Smooth muscle cell (in vitro differentiated cells): ENCODE measurements around the gene CCDC54. TPM values are rescaled to one million over a fixed set of nuclear protein-coding genes. Genes with fewer than 3 reads are reported as not detected.

Experiments used
- DNase-seq: peaks from one replicate; lab custom pipeline; 2025; ENCODE audit not compliant: unreplicated experiment; lab: John Stamatoyannopoulos, UW
- H2AFZ ChIP-seq: fragments of 200-600 bp; sonication (generic); 2 replicates; pipeline ENCODE4 v1.6.0; 2016; ENCODE audit warnings: antibody characterized with exemption, low read depth, mild to moderate bottlenecking
- H3F3A ChIP-seq: fragments of 200-600 bp; sonication (generic); 2 replicates; pipeline ENCODE4 v1.6.0; 2017; ENCODE audit warnings: antibody characterized with exemption, low read depth
- H3K27ac ChIP-seq: fragments of 200-600 bp; sonication (generic); 2 replicates; pipeline ENCODE4 v1.5.1; 2016; ENCODE audit warnings: low read depth, mild to moderate bottlenecking
- H3K27me3 ChIP-seq: fragments of 200-600 bp; sonication (generic); 2 replicates; pipeline ENCODE4 v1.6.1; 2016; ENCODE audit warnings: low read depth, mild to moderate bottlenecking
- H3K36me3 ChIP-seq: fragments of 200-600 bp; sonication (generic); 2 replicates; pipeline ENCODE4 v1.5.1; 2016; ENCODE audit warnings: low read depth
- H3K4me1 ChIP-seq: fragments of 200-600 bp; sonication (generic); 2 replicates; pipeline ENCODE4 v1.5.1; 2016; ENCODE audit warnings: low read depth
- H3K4me2 ChIP-seq: fragments of 200-600 bp; sonication (generic); 2 replicates; pipeline ENCODE4 v1.6.0; 2016; ENCODE audit warnings: mild to moderate bottlenecking
- H3K4me3 ChIP-seq: fragments of 200-600 bp; sonication (generic); 2 replicates; pipeline ENCODE4 v1.5.1; 2016; ENCODE audit warnings: mild to moderate bottlenecking
- H3K79me2 ChIP-seq: fragments of 200-600 bp; sonication (generic); 2 replicates; pipeline ENCODE4 v1.6.0; 2016; ENCODE audit warnings: low read depth, mild to moderate bottlenecking
- H3K9ac ChIP-seq: fragments of 200-600 bp; sonication (generic); 2 replicates; pipeline ENCODE4 v1.6.0; 2016; ENCODE audit warnings: low read depth
- H3K9me3 ChIP-seq: fragments of 200-600 bp; sonication (generic); replicated peaks from 2 replicates; pipeline ENCODE4 v1.5.1; 2016; ENCODE audit warnings: low read depth
- H4K20me1 ChIP-seq: fragments of 200-600 bp; sonication (generic); 2 replicates; pipeline ENCODE4 v1.6.0; 2016; ENCODE audit warnings: low read depth
- WGBS: methylation state at CpG from one replicate; pipeline ENCODE4 v1.1.7; 2016; ENCODE audit warnings: low lambda C conversion rate; 5-methylcytosine and 5-hydroxymethylcytosine counted together
- polyA plus RNA-seq: library from polyadenylated mRNA; unstranded; fragments of >200 nt; fragmentation: Nextera tagmentation; extraction: Ambion mirVana; gene quantifications from 2 replicates; pipeline ENCODE4 v1.2.1, GENCODE V29; 2016
- total RNA-seq: library from RNA; depleted of rRNA; stranded (reverse); fragments of >200 nt; gene quantifications from 2 replicates; pipeline ENCODE4 v1.2.3, GENCODE V29; 2014
- TF ChIP-seq, protein P1 (sequence below): fragments of 200-600 bp; sonication (generic); IDR thresholded peaks from 2 replicates; pipeline ENCODE4 v1.5.1; 2017; ENCODE audit warnings: borderline replicate concordance, mild to moderate bottlenecking, antibody characterized with exemption; ENCODE audit not compliant: insufficient read depth, poor library complexity, severe bottlenecking

CCDC54 gene
- total and polyA plus RNA-seq, 2 experiments from 2014 or later, result 0.49 TPM; not detected in 1

DNA sequence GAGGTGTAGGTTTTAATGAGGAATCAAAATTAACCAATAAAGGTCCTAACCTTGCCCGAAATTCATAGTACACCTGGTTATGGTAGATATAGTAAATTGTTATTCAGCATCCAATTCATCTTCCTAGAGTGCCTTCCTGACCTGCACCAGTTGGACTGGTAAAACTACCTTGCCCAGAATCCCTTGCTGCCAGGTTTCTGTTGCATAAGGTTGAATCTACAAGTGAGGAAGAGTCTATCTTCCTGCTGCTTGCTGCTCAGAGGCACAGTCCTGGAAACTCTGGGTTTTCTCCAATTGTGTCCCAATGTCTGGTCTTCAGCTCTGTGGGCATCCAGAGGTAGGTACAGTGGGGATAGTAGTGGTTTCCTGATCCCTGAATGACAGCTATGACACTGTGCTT is 17.3 kb downstream of the CCDC54 start:
- no peaks in the 10 kb centered on the region for H3F3A ChIP-seq
- TF ChIP-seq, protein P1, sequence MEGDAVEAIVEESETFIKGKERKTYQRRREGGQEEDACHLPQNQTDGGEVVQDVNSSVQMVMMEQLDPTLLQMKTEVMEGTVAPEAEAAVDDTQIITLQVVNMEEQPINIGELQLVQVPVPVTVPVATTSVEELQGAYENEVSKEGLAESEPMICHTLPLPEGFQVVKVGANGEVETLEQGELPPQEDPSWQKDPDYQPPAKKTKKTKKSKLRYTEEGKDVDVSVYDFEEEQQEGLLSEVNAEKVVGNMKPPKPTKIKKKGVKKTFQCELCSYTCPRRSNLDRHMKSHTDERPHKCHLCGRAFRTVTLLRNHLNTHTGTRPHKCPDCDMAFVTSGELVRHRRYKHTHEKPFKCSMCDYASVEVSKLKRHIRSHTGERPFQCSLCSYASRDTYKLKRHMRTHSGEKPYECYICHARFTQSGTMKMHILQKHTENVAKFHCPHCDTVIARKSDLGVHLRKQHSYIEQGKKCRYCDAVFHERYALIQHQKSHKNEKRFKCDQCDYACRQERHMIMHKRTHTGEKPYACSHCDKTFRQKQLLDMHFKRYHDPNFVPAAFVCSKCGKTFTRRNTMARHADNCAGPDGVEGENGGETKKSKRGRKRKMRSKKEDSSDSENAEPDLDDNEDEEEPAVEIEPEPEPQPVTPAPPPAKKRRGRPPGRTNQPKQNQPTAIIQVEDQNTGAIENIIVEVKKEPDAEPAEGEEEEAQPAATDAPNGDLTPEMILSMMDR, result no peak
- no peak for DNase-seq
- no peaks in the 10 kb centered on the region for H3K27me3 ChIP-seq
- H3K9ac ChIP-seq, result no peak overlapping the region
- H3K4me1 ChIP-seq, result peaks cover 7% of the 10 kb centered on the region
- 96% methylated on average over 1 of the region's 1 CpG for WGBS
- H3K4me2 ChIP-seq, result no peak overlapping the region
- H3K4me3 ChIP-seq, result no peak overlapping the region
- no peak overlapping the region for H3K27ac ChIP-seq
- no peaks in the 10 kb centered on the region for H3K9me3 ChIP-seq
- no peaks in the 10 kb centered on the region for H4K20me1 ChIP-seq
- no peaks in the 10 kb centered on the region for H3K36me3 ChIP-seq
- peak overlapping the region; percentile 58 for H2AFZ ChIP-seq
- H3K79me2 ChIP-seq, result no peaks in the 10 kb centered on the region

DNA sequence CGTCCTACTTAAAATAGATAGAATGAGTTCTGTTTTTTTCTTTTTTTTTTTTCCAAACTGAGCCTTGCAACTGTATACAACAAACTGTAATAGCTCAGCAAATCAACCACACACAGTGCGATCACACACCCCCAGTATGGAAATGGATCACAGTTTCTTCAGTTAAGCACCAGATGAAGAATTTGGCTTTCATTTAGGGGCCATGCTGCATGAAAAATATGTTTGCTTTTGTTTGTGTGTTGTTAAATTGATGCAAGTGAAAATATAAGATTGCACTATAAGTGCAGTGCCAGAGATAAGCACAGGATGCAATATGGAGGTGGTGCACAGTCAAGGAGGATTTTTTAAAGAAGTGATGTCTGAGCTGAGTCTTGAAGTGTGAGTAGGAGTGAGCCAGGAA is 17.8 kb downstream of the CCDC54 start:
- Histone ChIP-seq H3K27ac (no peak overlapping the region), H3K4me2 (no peak overlapping the region), H3F3A (no peaks in the 10 kb centered on the region), H4K20me1 (no peaks in the 10 kb centered on the region), H3K27me3 (no peaks in the 10 kb centered on the region), H3K4me1 (peaks cover 7% of the 10 kb centered on the region), H3K9me3 (no peaks in the 10 kb centered on the region), H3K79me2 (no peaks in the 10 kb centered on the region), H3K36me3 (no peaks in the 10 kb centered on the region), H3K9ac (no peak overlapping the region), H2AFZ (peak overlapping the region; percentile 58), H3K4me3 (no peak overlapping the region)
- DNase-seq, result no peak
- TF ChIP-seq, protein P1, result no peak
- 93% methylated on average over 2 of the region's 2 CpGs for WGBS

DNA sequence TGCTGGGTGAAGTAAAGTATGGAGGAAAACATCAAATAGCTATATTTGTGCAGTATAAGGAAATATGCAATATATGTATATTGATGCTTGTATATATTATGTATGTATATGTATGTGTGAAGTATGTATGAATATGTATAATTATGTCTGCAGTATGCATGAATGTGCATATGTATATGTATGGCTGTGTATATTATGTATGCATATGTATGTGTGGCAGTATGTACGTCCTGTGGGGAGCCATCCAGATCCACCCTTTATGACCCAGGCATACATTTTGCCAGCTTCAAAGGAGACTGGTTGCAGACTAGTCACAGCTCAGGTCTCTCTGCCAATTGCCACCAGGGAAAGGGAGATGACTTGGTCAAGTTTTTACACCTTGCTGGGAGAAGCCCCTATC is 24.1 kb downstream of the CCDC54 start:
- H3K9me3 ChIP-seq, result no peaks in the 10 kb centered on the region
- H3F3A ChIP-seq, result no peaks in the 10 kb centered on the region
- WGBS, result 95% methylated on average over 1 of the region's 1 CpG
- H3K9ac ChIP-seq, result no peak overlapping the region
- no peaks in the 10 kb centered on the region for H3K79me2 ChIP-seq
- TF ChIP-seq, protein P1, result no peak
- DNase-seq, result no peak
- no peak overlapping the region for H3K27ac ChIP-seq
- H4K20me1 ChIP-seq, result no peaks in the 10 kb centered on the region
- no peak overlapping the region for H3K4me3 ChIP-seq
- H3K36me3 ChIP-seq, result no peaks in the 10 kb centered on the region
- H3K4me2 ChIP-seq, result no peak overlapping the region
- H2AFZ ChIP-seq, result no peak overlapping the region
- H3K4me1 ChIP-seq, result peaks cover 9% of the 10 kb centered on the region
- H3K27me3 ChIP-seq, result no peaks in the 10 kb centered on the region

DNA sequence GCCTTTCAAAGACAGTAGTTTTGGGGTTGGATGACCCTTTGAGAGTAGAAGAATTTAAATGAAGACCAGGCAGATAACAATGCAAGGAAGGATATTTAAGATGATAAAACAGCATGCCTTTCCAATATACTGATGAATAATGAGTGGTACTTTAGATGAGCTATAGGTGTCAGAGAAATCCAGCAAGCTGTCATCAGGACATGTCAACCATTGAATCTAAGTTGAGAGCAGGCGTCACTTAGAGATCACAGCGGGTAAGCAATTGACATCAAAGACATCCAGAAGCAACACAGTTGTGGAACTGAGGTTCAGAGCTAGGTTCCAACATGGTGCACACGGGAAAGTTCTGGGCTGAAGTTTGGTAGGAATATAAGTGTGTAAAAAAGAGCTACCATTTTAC is 25.0 kb downstream of the CCDC54 start:
- no peak for DNase-seq
- Histone ChIP-seq H3K4me2 (no peak overlapping the region), H3K4me3 (no peak overlapping the region), H3K27me3 (no peaks in the 10 kb centered on the region), H3K4me1 (peaks cover 9% of the 10 kb centered on the region), H2AFZ (no peak overlapping the region), H3K36me3 (no peaks in the 10 kb centered on the region), H3F3A (no peaks in the 10 kb centered on the region), H3K27ac (no peak overlapping the region), H3K79me2 (no peaks in the 10 kb centered on the region), H3K9ac (no peak overlapping the region), H4K20me1 (no peaks in the 10 kb centered on the region), H3K9me3 (no peaks in the 10 kb centered on the region)
- TF ChIP-seq, protein P1, result no peak
- WGBS, result 98% methylated on average over 3 of the region's 3 CpGs
